Upper lobe of left lung (tissue), 4 donors: ENCODE data around the gene TCF7.

Experiments used
- CTCF ChIP-seq, 6 experiments: fragments of 450-650 bp in 4 of 6; fragments of 200-600 bp in 2 of 6; sonication (generic) in 2 of 6; IDR thresholded peaks; one replicate each; pipeline ENCODE4 v1.5.1; 2016 to 2019; ENCODE audit warnings: antibody characterized with exemption in 6 of 6
- EP300 ChIP-seq, 4 donors: sonication (generic); formaldehyde crosslinking; IDR thresholded peaks; one replicate each; pipeline ENCODE4 v1.5.1; 2017; ENCODE audit warnings: antibody characterized with exemption in 4 of 4, control low read depth in 2 of 4
- POLR2A ChIP-seq, 4 donors: fragments of 450-650 bp; IDR thresholded peaks; one replicate each; pipeline ENCODE4 v1.5.1; 2016 to 2017; ENCODE audit warnings: antibody characterized with exemption in 4 of 4, mild to moderate bottlenecking in 2 of 4

- TF ChIP-seq POLR2A (IDR thresholded peaks at IDR 0.05) (no peak), CTCF (IDR thresholded peaks at IDR 0.05) (no peak), EP300 (IDR thresholded peaks at IDR 0.05) (no peak)
These were observed 18.1 kb downstream of the TCF7 start for GRCh38 chr5:134132372-134133187.
